Cardiac muscle cell (in vitro differentiated cells and primary cell): ENCODE data around the gene SYPL1. TPM values are rescaled to one million over a fixed set of nuclear protein-coding genes. Genes with fewer than 3 reads are reported as not detected.
A peak's percentile ranks its signal among the peaks of the same experiment; 100 is the strongest.

ENCODE experiments used
- DNase-seq, 2 donors: peaks; one replicate each; pipeline versions ENCODE4 v3.0.0 to v3.0.0-alpha.2; 2010 to 2017; ENCODE audit warnings: low read depth in 1 of 2, low spot score in 1 of 2
- H3K27ac ChIP-seq: fragments of 200-600 bp; sonication (generic); 2 replicates; pipeline ENCODE4 v1.5.1; 2016
- H3K27me3 ChIP-seq: fragments of 200-600 bp; sonication (generic); 2 replicates; pipeline ENCODE4 v1.6.0; 2016; ENCODE audit warnings: control low read depth
- H3K36me3 ChIP-seq: fragments of 200-600 bp; sonication (generic); 2 replicates; pipeline ENCODE4 v1.5.1; 2016; ENCODE audit warnings: control low read depth
- H3K4me1 ChIP-seq: fragments of 200-600 bp; sonication (generic); 2 replicates; pipeline ENCODE4 v1.8.1; 2017; ENCODE audit warnings: low read depth, mild to moderate bottlenecking, mixed run types
- H3K4me3 ChIP-seq: fragments of 200-600 bp; sonication (generic); 2 replicates; pipeline ENCODE4 v1.5.1; 2016; ENCODE audit warnings: mild to moderate bottlenecking
- H3K9me3 ChIP-seq: fragments of 200-600 bp; sonication (generic); 2 replicates; pipeline ENCODE4 v1.5.1; 2017; ENCODE audit warnings: low read depth, mild to moderate bottlenecking, control low read depth
- polyA plus RNA-seq: library from polyadenylated mRNA; unstranded; fragments of >200 nt; fragmentation: Nextera tagmentation; extraction: Ambion mirVana; gene quantifications from 2 replicates; pipeline ENCODE4 v1.2.1, GENCODE V29; 2016
- total RNA-seq: library from RNA; depleted of rRNA; stranded (reverse); fragments of >200 nt; gene quantifications from 2 replicates; pipeline ENCODE4 v1.2.3, GENCODE V29; 2016
- TF ChIP-seq, protein P1 (sequence below): IDR thresholded peaks from 2 replicates; pipeline ENCODE4 v1.5.1; 2012; ENCODE audit warnings: low read depth, mild to moderate bottlenecking, low read length

Gene SYPL1
- total and polyA plus RNA-seq, 2 experiments from 2014 or later, result 37.8 to 80.9 TPM

DNA sequence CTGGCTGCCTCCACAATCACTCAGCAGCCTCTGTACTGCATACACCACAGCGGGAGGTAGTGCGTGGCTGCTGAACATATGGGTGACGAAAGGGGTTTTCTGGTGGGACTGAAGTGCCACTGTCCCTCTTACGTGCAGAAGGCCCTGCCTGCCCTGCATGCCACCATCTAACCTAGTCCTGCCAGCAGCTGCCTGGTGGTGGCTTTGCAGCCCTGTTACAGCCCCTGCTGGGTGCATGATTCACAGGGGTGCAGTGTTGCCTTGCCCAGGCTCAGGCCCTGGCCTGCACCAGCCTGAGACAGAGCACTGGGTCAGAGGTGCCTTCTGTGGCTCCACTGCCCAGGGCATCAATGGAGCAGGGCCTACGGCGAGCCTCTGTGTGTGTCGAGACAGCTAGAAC is 50.1 kb downstream of the SYPL1 start:
- Histone ChIP-seq H3K4me3 (no peak overlapping the region), H3K27me3 (no peaks in the 10 kb centered on the region), H3K4me1 (no peaks in the 10 kb centered on the region), H3K9me3 (no peaks in the 10 kb centered on the region), H3K36me3 (no peaks in the 10 kb centered on the region), H3K27ac (no peak overlapping the region)
- TF ChIP-seq, protein P1, sequence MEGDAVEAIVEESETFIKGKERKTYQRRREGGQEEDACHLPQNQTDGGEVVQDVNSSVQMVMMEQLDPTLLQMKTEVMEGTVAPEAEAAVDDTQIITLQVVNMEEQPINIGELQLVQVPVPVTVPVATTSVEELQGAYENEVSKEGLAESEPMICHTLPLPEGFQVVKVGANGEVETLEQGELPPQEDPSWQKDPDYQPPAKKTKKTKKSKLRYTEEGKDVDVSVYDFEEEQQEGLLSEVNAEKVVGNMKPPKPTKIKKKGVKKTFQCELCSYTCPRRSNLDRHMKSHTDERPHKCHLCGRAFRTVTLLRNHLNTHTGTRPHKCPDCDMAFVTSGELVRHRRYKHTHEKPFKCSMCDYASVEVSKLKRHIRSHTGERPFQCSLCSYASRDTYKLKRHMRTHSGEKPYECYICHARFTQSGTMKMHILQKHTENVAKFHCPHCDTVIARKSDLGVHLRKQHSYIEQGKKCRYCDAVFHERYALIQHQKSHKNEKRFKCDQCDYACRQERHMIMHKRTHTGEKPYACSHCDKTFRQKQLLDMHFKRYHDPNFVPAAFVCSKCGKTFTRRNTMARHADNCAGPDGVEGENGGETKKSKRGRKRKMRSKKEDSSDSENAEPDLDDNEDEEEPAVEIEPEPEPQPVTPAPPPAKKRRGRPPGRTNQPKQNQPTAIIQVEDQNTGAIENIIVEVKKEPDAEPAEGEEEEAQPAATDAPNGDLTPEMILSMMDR, result no peak
- no peak for DNase-seq

DNA sequence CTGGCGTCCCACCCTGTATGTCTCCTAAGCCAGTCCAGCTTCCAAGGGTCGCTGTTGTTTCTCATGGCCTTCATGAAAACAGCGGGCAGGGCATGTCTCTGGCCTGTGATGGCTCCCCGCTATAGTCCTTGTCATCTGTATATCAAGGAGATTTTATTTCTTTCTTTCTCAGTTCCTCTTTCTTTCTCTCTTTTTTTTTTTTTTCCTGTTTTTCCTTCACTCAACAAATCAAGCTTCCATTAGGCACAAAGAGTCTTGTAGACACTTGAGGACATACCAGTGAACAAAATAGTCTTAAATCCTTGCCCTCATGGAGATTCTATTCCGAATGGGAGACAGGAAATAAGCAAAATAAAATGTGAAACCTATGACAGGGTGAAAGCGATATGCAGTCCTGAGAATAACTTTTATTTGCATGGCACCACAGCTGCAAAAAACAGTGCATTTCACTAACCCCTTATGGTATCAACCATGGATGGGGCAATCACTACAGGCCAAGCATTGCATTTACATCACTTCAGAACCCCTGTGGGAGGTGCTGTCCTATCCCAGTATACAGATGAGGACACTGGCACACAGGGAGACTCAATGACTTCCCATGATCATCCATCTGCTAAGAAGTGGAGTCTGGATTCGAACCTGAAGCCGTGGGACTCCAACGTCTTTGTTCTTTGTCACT is 50.7 kb downstream of the SYPL1 start:
- DNase-seq, result no peak
- no peak overlapping the region for H3K27ac ChIP-seq
- TF ChIP-seq, protein P1, result no peak
- H3K4me3 ChIP-seq, result no peak overlapping the region
- H3K27me3 ChIP-seq, result no peaks in the 10 kb centered on the region
- no peaks in the 10 kb centered on the region for H3K4me1 ChIP-seq
- H3K9me3 ChIP-seq, result no peaks in the 10 kb centered on the region
- H3K36me3 ChIP-seq, result no peaks in the 10 kb centered on the region

DNA sequence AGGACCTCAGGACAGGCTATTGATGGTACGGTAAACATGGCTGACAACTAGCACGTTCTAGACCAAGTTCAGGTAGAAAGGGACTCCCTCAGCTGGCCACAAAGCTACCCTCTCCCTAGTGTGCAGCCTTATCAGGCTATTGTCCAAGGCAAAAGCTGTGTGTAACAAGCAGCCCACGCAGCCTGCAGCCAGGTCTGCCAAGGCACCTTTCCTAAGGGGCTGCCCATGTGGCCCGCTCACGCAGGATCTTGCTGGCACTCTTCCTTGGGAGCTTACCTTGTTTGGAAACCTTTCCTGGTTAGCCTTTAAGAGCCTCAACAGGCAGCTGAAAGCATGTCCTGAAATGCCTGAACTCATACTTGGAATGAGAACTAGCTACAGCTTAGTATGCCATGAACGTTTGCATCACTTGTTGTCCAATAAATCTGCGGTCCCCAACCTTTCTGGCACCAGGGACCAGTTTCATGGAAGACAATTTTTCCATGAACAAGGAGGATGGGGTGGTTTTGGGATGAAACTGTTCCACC is 51.7 kb downstream of the SYPL1 start:
- Histone ChIP-seq H3K36me3 (no peaks in the 10 kb centered on the region), H3K9me3 (no peaks in the 10 kb centered on the region), H3K4me1 (no peaks in the 10 kb centered on the region), H3K27me3 (no peaks in the 10 kb centered on the region), H3K27ac (no peak overlapping the region), H3K4me3 (no peak overlapping the region)
- TF ChIP-seq, protein P1, result no peak
- DNase-seq, result no peak

DNA sequence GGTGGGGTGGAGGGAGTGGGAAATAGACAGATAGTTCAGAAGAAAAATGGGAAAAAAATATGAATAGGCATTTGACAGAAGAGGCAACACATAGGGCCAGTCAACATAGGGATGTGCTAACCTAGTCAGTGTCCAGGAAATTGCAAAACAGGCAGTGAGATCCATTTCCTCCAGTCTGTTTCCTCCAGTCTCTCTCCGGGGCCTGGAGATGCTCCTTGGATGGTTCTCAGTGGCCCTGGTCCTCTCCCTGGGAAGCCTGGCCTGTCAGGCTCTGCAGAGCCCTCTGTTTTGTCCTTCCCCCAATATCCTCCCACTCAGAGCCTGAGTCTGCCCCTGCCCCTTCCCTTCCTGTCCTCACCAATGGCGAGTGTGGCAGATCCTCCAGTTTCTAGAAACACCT is 52.6 kb downstream of the SYPL1 start:
- no peaks in the 10 kb centered on the region for H3K9me3 ChIP-seq
- H3K36me3 ChIP-seq, result no peaks in the 10 kb centered on the region
- TF ChIP-seq, protein P1, result no peak
- DNase-seq, result peak in 1 of 2 donors; percentile 44
- no peak overlapping the region for H3K4me3 ChIP-seq
- no peak overlapping the region for H3K27ac ChIP-seq
- no peaks in the 10 kb centered on the region for H3K27me3 ChIP-seq
- no peaks in the 10 kb centered on the region for H3K4me1 ChIP-seq

DNA sequence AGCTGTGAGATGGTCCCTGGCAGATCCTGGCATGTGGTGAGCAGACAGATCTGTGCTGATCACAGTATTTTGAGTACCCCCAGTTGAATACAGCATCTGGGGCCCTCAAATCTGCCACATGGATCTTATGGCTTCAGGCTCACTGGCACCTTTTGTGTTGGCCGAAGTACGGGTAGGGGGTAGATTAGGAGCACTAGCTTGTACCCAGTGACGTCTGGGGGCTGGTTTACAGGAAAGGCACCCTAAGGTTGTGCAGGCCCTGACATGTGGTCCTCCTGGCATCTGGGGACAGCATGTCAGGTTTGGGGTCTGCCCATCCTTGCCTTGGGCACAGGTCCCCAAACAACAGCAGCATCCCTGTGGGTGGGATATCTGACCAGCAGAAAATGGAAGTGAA is 53.2 kb downstream of the SYPL1 start:
- no peaks in the 10 kb centered on the region for H3K36me3 ChIP-seq
- no peaks in the 10 kb centered on the region for H3K4me1 ChIP-seq
- H3K9me3 ChIP-seq, result no peaks in the 10 kb centered on the region
- no peak overlapping the region for H3K27ac ChIP-seq
- no peak for DNase-seq
- no peaks in the 10 kb centered on the region for H3K27me3 ChIP-seq
- TF ChIP-seq, protein P1, result no peak
- H3K4me3 ChIP-seq, result no peak overlapping the region
